Heart right ventricle (tissue), 16 donors: ENCODE measurements around the gene PTPRN2. TPM values are rescaled to one million over a fixed set of nuclear protein-coding genes. Genes with fewer than 3 reads are reported as not detected.

Experiments used
- ATAC-seq, 8 donors: fragments of 200-7000 bp; cut with Tn5 transposase; one replicate each; pipeline ENCODE4 v1.9.1; 2020; ENCODE audit warnings: mild to moderate bottlenecking in 8 of 8, moderate library complexity in 8 of 8, moderate number of reproducible peaks in 1 of 8
- DNase-seq, 2 donors: peaks; one replicate each; pipeline ENCODE4 v3.0.0-alpha.2; 2020
- H3K27ac ChIP-seq, 10 donors: fragments of 200-600 bp; sonication (generic) in 2 of 10; one replicate each; pipeline versions ENCODE4 v1.5.0 to v1.8.0; 2020 to 2022; ENCODE audit warnings: mild to moderate bottlenecking in 3 of 10
- H3K27me3 ChIP-seq, 7 donors: fragments of 200-600 bp; one replicate each; pipeline ENCODE4 v1.8.0; 2021 to 2022; ENCODE audit warnings: mild to moderate bottlenecking in 2 of 7
- H3K36me3 ChIP-seq, 9 donors: fragments of 200-600 bp; sonication (generic) in 1 of 9; one replicate each; pipeline versions ENCODE4 v1.5.0 to v1.8.0; 2020 to 2022; ENCODE audit warnings: mild to moderate bottlenecking in 2 of 9
- H3K4me1 ChIP-seq, 9 donors: fragments of 200-600 bp; sonication (generic) in 1 of 9; one replicate each; pipeline versions ENCODE4 v1.5.0 to v1.8.0; 2020 to 2022; ENCODE audit warnings: mild to moderate bottlenecking in 4 of 9
- H3K4me3 ChIP-seq, 10 donors: fragments of 200-600 bp; sonication (generic) in 2 of 10; one replicate each; pipeline versions ENCODE4 v1.5.0 to v1.8.0; 2020 to 2022; ENCODE audit warnings: mild to moderate bottlenecking in 7 of 10, moderate library complexity in 2 of 10
- H3K9me3 ChIP-seq, 11 donors: fragments of 200-600 bp in 10 of 11; sonication (generic) in 2 of 11; one replicate each; pipeline versions ENCODE4 v1.5.0 to v1.8.0; 2013 to 2022; ENCODE audit warnings: mild to moderate bottlenecking in 2 of 11, control low read depth in 1 of 11, moderate library complexity in 1 of 11
- WGBS, 2 donors: extraction: QIAGEN DNeasy Blood & Tissue Kit; methylation state at CpG; one replicate each; pipeline ENCODE4 v1.1.7; 2013; ENCODE audit warnings: inconsistent platforms in 1 of 2; 5-methylcytosine and 5-hydroxymethylcytosine counted together
- intact Hi-C, 10 donors: fragments of 100-400 bp; cut with DNase I; formaldehyde crosslinking; loops; one replicate each; pipeline versions ENCODE4 v1.11.1 to v1.14.2; 2022
- polyA plus RNA-seq, 2 donors: library from polyadenylated mRNA; stranded (reverse); fragments of 200-250 nt; gene quantifications; one replicate each; pipeline ENCODE4 v1.2.3, GENCODE V29; 2013
- total RNA-seq, 10 donors: library from RNA; stranded (reverse); fragmentation: NEBNext Ultra II Directional in 3 of 10; extraction: Animal tissue kit (Norgen Biotek cat#: 25700) in 3 of 10; gene quantifications; one replicate each; pipeline versions ENCODE4 v1.2.1 to v1.2.4, GENCODE V29; 2021 to 2023
- TF ChIP-seq, protein P1 (sequence below), 9 donors: fragments of 200-600 bp; sonication (generic) in 2 of 9; IDR thresholded peaks; one replicate each; pipeline versions ENCODE4 v1.5.0 to v1.8.0; 2021 to 2022; ENCODE audit warnings: antibody characterized with exemption in 9 of 9, mild to moderate bottlenecking in 5 of 9, moderate library complexity in 1 of 9
- donor health status: Arrhythmogenic right ventricular cardiomyopathy.
- donor health status: ischemic (EF 13 %, LVEDD 7.1; RV severe dilation, severe dysfunction).
- donor health status: healthy with polysubstance abuse.
- donor health status: DM: no; HTN: yes; CAD: no.
- donor health status: DM: no; HTN: no; CAD: no.
- donor health status: ischemic (EF 25% LVEDD 6.9; RV normal size, moderate dysfunction).
- donor health status: ischemic (EF 25% LVEDD 5.7; RV mildly dilated, moderate dysfunction).
- donor health status: healthy.
- donor health status: DM: yes; HTN: yes; CAD: no.
- donor health status: Ischemic cardiomyopathy.
- donor health status: ischemic (EF 35%, LVEDD 5.7; RV mildly dilated, moderate dysfunction).
- donor health status: nonischemic (EF 11% LVEDD 7.7; RV severe dilation, severe dysfunction).
- donor health status: DM: yes; HTN: yes; CAD: no.
- donor health status: PGD.
- donor health status: ischemic (EF 29% LVEDD 5.4; RV normal size, mild dysfunction).
- donor health status: nonischemic (EF 23%, LVEDD 6.1; RV moderate dilation, normal function).

The PTPRN2 gene
- total and polyA plus RNA-seq, 12 donors = 0.82 to 1.8 (median 1.3) TPM

- Histone ChIP-seq H3K27me3 (peaks cover 0 to 17% (median 10%) of the 10 kb centered on the region in 7 donors), H3K4me1 (no peaks in the 10 kb centered on the region), H3K36me3 (no peaks in the 10 kb centered on the region), H3K4me3 (no peak overlapping the region), H3K27ac (no peak overlapping the region), H3K9me3 (peaks cover 0 to 22% (median 0%) of the 10 kb centered on the region in 11 donors)
- intact Hi-C loops = no loop called here
- TF ChIP-seq, protein P1, sequence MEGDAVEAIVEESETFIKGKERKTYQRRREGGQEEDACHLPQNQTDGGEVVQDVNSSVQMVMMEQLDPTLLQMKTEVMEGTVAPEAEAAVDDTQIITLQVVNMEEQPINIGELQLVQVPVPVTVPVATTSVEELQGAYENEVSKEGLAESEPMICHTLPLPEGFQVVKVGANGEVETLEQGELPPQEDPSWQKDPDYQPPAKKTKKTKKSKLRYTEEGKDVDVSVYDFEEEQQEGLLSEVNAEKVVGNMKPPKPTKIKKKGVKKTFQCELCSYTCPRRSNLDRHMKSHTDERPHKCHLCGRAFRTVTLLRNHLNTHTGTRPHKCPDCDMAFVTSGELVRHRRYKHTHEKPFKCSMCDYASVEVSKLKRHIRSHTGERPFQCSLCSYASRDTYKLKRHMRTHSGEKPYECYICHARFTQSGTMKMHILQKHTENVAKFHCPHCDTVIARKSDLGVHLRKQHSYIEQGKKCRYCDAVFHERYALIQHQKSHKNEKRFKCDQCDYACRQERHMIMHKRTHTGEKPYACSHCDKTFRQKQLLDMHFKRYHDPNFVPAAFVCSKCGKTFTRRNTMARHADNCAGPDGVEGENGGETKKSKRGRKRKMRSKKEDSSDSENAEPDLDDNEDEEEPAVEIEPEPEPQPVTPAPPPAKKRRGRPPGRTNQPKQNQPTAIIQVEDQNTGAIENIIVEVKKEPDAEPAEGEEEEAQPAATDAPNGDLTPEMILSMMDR (IDR thresholded peaks at IDR 0.05) = no peak
- ATAC-seq (no peak), DNase-seq (no peak)
- WGBS, 2 donors = 82 to 91% methylated on average over 6 of the region's 6 CpGs
Measured at GRCh38 chr7:157764193-157764592, 823.4 kb downstream of the PTPRN2 start.

GRCh38 chr7:157763279-157764000, 824.2 kb downstream of the PTPRN2 start:
- Histone ChIP-seq H3K9me3 (peaks cover 0 to 22% (median 0%) of the 10 kb centered on the region in 11 donors), H3K4me3 (no peak overlapping the region), H3K27me3 (peaks cover 0 to 16% (median 9%) of the 10 kb centered on the region in 7 donors), H3K27ac (no peak overlapping the region), H3K4me1 (no peaks in the 10 kb centered on the region), H3K36me3 (no peaks in the 10 kb centered on the region)
- WGBS, 2 donors = 84 to 87% methylated on average over 14 of the region's 14 CpGs
- ATAC-seq (peak in 1 of 8 donors; percentile 30), DNase-seq (no peak)
- TF ChIP-seq, protein P1 (IDR thresholded peaks at IDR 0.05) = no peak
- intact Hi-C loops = no loop called here

- H3K27me3 ChIP-seq = peaks cover 0 to 16% (median 6%) of the 10 kb centered on the region in 7 donors
- DNase-seq = no peak
- WGBS, 2 donors = 89 to 97% methylated on average over 13 of the region's 13 CpGs
- no peaks in the 10 kb centered on the region for H3K4me1 ChIP-seq
- intact Hi-C loops = no loop called here
- H3K36me3 ChIP-seq = no peaks in the 10 kb centered on the region
- ATAC-seq = no peak
- peaks cover 0 to 22% (median 0%) of the 10 kb centered on the region in 11 donors for H3K9me3 ChIP-seq
- no peak overlapping the region for H3K27ac ChIP-seq
- TF ChIP-seq, protein P1 (IDR thresholded peaks at IDR 0.05) = no peak
- no peak overlapping the region for H3K4me3 ChIP-seq
Measured at GRCh38 chr7:157762824-157763223, 824.8 kb downstream of the PTPRN2 start.

DNA sequence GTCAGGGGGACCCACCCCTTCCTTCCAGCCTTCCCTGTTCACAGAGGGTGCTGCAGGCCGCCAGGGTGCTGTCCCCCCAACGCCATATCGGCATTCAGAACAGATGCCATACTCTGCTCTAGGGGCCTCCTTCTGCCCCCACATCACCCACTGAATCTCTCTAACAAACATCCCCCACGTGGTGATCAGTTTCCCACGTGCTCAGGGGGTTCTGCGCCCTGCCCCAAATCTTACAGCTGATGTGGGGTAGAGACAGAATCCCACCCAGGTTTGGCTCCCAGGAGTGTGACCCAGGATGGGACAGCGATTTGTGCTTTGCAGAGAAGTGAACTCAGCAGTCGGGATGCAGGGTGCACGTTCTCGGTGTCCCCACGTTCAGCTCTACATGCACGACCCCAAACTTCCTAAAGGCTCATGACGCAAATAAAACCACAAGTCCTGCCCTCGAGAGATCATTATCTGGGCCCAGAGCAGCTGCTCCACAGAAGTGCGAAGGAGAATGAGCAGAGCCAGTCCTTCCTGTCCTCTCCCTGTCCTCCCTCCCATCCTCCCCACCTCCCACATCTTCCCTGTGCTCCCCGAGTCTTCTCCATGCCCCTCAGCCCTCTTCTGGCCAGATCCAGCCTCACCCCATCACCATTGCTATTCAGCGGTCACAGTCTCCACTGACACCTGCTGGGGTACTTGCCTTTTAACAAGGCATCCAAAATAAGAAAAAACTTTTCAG, 827.5 kb downstream of the PTPRN2 start:
- Histone ChIP-seq H3K27me3 (peaks cover 0 to 11% (median 4%) of the 10 kb centered on the region in 7 donors), H3K4me1 (no peaks in the 10 kb centered on the region), H3K36me3 (no peaks in the 10 kb centered on the region), H3K4me3 (no peak overlapping the region), H3K9me3 (peaks cover 0 to 18% (median 0%) of the 10 kb centered on the region in 11 donors), H3K27ac (no peak overlapping the region)
- intact Hi-C loops = no loop called here
- no peak for ATAC-seq
- DNase-seq = no peak
- 57 to 66% methylated on average over 17 of the region's 17 CpGs for WGBS, 2 donors
- TF ChIP-seq, protein P1 (IDR thresholded peaks at IDR 0.05) = no peak
